ENCODE results near the gene PSTPIP2.
"Not testable (repeated sequence)": the region's sequence is repeated elsewhere in the genome, so short reads cannot be mapped to it uniquely, and the experiment has no call there.

The PSTPIP2 gene

DNA sequence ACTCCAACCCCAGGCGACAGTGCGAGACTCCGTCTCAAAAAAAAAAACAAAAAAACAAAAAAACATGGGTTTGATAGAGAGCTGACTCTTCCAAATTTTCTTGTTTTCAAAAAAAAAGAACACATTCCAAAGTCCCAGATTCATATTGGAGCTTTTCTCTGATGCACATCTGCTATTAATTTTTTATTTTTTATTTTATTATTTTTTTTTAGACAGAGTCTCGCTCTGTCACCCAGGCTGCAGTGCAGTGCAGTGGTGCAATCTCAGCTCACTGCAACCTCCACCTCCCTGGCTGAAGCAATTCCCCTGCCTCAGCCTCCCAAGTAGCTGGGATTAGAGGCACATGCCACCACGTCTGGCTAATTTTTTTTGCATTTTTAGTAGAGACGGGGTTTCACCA is 79.5 kb downstream of the PSTPIP2 start:
- not testable (repeated sequence) for DNase-seq

DNA sequence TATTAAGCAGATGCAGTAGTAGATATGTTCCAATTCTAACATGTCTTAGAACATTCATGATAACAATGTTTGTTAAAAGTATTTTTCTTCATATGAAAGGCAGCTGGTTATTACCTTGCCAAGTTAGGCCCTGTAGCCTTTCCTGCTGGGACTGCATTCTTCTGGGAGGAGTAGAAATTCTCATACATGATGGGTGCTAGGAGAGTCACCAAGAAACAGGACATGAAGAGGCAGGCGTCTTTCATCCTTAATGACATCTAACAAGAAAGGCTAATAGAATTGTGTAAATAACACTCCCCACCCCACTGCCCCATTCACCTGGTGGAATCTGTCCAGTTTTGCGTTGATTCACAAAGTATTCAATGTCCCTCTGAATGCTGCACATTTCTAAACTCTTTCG is 80.3 kb downstream of the PSTPIP2 start:
- DNase-seq: no peak

DNA sequence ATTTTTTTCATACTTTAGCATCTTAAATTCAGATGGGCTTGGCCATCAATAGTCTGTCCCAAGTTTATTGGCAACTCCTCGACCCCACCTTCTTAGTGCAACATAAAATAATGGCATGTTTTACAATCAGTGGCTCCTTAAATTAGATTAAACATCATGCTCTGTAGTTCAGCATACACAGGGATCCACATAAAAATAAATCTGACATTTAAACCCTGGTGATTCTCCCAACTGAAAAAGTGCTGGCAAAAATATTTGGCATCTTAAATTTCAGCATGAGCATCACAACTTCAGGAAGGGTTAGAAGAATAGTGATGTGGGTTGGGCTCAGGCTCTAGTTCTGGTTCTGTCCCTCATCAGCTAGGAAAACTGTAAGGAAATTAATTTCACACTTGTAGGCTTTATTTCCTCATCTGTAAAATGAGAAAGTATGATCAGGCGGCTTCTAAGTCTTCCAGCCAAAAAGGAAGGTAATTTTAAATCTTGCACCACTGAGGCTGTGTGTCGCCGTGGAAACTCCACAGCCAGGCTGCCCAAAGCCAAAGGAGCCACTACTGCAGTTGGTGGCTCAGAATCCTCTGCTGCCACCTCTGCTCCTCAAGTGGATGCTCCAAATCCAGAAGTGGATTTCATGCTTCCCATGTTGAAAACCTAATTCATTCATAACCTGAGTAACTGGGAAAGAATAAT is 87.4 kb downstream of the PSTPIP2 start:
- DNase-seq: no peak

DNA sequence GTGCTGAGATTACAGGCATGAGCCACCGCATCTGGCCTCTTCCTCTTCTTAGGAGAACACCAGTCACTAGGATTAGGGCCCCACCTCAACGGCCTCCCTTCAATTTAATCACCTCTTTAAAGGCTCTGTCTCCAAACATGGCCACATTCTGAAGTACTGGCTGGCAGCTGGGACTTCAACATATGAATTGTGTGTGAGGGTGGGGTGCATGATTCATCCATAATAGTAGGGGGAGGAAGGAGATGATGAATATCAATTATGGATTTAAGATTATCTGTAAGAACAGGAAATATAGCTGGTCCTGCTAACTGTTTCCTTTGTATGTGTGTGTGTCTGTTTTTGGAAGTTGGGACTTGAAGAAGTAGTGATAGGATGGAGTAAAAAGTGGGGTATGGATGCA is 90.2 kb downstream of the PSTPIP2 start:
- no peak for DNase-seq

DNA sequence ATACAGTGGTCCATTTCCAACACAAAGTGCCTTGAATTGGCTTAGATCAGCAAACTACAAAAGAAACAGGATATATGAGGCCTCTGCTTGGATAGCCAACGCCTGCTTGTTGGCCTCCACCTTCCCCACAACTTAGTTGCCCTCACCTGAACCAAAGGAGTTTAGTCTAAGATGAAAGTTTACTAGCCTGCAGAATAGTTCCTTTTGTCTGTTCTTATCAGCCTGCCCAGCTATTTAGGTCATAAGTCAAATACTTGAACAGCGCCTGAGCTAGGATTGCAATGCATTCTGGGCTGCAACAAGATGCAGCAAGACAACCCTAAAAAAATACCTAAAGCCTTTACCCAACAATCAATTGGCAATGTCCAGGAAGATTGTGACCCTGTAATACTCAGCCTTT is 91.8 kb downstream of the PSTPIP2 start:
- DNase-seq: no peak

DNA sequence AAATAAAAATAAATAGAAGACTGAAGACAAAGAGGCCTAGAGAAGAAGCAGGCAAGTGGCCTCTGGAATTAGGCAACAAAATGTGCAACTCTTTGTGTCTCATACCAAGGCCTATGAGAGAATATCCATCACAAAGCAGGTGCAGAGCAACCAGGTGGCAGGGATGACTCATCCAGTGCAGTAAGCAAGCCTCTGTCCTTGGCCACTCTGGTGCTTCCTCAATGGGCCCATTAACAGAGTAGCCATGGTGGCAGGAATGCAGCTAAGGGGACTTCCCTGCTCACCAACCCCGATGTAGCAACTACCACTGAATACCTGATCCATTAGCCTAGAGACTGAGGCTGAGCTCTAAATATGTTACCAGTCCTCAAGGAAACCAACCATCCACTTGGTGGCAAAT is 94.0 kb downstream of the PSTPIP2 start:
- no peak for DNase-seq

DNA sequence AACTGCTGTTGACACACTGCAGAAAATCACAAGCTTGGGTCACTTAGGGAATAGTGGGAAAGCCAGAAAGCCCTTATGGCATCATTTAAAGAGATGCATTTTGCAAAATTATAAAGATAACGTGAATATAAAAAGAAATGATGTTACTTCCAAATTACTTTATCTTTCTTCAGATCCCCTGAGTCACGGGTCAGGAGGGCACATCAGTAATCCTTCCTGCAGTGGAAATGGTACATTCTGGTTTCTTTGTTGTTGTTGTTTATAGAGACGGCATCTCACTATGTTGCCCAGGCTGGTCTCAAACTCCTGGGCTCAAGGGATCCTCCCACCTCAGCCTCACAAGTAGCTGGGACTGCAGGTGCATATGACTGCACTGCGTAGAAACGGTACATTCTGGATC is 95.1 kb downstream of the PSTPIP2 start:
- no peak for DNase-seq

DNA sequence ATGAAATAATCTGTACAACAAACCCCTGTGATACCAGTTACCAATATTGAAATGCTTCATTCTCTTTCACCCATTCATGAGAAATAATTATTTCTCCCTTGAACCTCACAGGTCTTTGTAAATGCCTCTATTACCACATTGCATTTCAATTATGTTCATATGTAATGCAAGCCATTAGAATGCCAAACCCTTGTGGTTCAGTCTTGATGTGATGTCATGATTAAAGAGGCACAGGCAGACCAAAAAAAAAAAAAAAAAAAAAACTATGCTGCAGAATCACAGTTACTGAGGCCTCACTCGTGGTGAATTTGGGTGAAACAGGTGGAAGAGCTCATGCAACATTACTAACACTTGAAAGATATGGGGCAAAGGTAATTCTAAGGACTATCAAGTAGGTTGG is 95.5 kb downstream of the PSTPIP2 start:
- DNase-seq: no peak

DNA sequence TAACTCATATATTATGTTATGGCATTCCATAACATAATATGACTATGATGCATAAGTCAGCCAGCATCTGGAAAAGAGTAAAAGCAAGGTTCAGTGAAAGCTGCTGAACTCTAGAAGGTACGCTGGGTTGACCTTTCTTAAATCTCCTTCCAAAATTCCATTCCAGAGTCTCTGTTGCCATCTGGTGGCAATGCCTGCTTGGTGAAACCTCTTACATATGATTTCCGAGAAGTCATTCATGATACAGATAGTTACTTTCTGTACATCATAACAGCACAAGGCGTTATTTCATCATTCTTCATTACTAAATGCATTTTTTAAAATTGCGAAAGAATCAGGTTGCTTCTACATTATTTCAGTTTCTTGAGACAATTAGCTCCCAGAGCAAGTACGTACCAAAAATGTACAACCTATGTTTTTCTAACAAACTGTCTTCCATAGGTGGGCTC is 97.9 kb downstream of the PSTPIP2 start:
- peak in 28 of 51 donors; percentile 0 to 60 (median 10) for DNase-seq

DNA sequence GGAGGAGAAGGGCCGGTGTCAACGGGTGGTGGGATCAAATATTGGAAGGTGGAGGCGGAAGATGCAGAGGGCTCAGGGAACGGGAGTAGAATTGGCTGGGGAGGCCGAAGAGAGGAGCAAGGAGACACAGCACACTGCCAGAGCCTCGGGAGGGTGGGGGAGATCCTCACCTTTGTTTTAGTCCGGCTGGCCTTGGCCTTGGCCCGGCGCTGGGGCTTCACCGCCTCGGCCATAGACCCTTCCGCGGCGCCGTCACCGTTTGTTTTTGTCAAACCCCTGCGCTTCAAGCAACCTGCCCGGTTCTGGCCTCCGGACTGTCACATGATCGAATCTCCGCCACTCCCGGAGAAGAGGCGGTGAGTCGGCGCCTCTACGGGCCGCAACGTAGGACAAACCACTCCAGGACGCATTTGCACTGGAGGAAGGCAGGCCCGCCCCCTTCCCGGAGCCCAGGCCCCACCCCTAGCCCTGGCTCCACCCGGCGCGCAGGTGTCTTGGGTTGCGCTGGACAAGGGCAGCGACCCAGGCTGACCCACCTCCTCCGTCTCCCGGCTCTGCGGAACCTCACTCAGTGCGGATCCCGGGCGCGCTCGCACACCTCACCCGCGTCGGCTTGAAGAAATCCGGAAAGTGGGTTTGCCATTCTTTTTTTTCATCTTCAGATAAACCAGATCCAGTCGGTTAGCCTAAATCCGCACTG is 104.9 kb downstream of the PSTPIP2 start, which contains the start of gene EPG5:
Gene EPG5 (minus strand): TSS at position 323 of the 700 bp plus-strand sequence. CDS start 90 bp downstream, at position 233.
- peak; percentile 55 to 95 (median 90) for DNase-seq

DNA sequence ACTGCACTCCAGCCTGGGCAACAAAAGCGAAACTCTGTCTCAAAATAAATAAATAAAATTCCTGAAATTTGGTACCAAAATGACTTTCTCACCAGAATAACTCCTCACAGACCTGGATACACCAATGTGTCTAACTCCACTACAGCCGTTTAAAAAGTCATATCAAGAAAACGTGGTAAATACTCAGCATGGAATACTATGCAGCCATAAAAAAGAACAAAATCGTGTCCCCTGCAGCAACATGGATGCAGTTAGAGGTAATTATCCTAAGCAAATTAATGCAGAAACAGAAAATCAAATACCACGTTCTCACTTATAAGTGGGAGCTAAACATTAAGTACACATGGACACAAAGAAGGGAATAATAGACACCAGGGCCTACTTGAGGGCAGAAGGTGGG is 107.1 kb downstream of the PSTPIP2 start:
- not testable (repeated sequence) for DNase-seq

DNA sequence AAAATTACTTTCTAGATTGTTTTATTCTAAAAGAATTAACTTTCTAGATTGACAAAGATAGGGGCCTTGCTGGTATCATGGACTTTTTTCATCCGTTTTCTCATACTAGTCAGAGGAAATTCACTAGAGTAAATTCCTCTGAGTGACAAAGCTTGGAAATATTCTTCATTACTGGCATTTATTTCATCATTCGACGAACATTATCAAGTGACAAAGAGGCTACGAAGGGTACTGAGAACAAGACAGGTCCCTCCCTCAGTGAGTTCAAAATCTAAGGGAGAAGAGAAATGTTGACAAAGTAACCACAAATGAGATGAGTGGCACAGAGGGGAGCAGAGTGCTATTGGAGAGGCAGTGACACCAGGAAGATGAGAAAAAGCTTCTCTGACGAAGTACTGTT is 109.2 kb downstream of the PSTPIP2 start:
- DNase-seq: no peak

DNA sequence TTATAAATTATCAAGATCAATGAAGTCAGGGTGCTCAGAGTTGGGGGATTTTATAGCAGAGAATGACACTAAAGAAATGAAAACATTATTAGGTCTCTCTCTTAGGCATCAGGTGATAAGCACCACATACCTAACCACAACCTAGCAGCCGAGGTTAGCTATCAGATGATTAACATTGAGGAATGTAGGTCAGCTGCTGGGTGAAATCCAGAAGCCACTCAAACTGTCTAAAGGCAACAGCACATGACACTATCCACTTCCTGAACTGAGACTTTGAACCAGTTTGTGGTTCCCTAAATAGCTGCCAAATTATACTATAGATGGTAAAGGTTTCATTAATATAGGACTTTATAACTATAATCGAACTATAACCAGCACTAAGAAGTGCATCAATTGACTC is 109.6 kb downstream of the PSTPIP2 start:
- no peak for DNase-seq

DNA sequence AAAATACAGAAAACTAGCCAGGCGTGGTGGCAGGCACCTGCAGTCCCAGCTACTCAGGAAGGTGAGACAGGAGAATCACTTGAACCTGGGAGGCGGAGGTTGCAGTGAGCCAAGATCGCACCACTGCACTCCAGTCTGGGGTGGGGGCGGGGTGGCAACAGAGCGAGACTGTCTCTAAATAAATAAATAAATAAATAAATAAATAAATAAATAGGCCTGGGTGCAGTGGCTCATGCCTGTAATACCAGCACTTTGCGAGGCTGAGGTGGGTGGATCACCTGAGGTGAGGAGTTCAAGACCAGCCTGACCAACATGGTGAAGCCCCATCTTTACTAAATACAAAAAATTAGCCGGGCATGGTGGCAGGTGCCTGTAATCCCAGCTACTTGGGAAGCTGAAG is 112.6 kb downstream of the PSTPIP2 start:
- DNase-seq: not testable (repeated sequence)

DNA sequence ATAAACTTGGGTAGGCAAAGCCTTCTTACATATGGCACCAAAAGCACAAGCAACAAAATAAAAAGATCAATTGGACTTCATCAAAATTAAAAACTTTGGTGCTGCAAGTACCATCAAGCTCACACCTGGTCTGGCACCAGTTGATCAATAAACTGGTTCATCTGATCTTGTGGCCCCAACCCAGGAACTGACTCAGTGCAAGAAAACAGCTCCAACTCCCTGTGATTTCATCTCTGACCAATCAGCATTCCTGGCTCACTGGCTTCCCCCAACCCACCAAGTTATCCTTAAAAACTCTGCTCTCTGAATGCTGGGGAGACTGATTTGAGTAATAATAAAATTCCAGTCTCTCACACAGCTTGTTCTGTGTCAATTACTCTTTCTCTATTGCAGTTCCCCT is 113.3 kb downstream of the PSTPIP2 start:
- no peak for DNase-seq

DNA sequence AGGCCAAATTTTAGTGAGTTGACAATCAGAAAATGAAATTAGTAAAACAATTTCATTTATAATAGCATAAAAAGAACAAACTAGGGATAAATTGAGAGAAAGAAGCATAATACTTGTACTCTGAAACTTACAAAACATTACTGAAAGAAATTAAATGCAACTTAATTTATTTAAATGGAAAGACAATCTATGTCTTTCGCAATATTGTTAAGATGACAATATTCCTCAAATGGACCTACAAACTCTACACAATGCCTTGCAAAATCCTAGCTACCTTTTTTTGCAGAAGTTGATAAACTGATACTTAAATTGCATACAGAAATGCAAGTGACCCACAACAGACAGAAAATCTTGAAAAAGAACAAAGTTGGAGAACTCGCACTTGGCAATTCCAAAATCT is 114.0 kb downstream of the PSTPIP2 start:
- DNase-seq: no peak

DNA sequence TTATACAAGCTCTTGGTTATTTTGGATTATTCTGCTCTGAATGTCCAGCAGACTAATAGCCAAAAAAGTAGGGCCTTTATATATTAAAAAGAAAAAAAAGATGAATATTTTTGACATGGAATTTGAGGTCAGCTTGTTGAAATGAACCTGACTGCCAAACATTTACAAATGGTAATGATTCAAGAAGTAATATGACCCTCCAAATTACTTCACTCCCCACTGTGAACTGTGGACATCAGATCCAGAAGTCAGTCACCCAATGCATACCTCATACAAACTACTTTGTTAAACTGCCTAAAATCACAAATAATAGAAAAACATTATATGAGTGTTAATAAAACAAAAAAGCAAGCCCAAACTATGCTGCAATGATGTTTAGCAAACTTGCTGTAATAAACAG is 115.0 kb downstream of the PSTPIP2 start:
- DNase-seq: no peak

DNA sequence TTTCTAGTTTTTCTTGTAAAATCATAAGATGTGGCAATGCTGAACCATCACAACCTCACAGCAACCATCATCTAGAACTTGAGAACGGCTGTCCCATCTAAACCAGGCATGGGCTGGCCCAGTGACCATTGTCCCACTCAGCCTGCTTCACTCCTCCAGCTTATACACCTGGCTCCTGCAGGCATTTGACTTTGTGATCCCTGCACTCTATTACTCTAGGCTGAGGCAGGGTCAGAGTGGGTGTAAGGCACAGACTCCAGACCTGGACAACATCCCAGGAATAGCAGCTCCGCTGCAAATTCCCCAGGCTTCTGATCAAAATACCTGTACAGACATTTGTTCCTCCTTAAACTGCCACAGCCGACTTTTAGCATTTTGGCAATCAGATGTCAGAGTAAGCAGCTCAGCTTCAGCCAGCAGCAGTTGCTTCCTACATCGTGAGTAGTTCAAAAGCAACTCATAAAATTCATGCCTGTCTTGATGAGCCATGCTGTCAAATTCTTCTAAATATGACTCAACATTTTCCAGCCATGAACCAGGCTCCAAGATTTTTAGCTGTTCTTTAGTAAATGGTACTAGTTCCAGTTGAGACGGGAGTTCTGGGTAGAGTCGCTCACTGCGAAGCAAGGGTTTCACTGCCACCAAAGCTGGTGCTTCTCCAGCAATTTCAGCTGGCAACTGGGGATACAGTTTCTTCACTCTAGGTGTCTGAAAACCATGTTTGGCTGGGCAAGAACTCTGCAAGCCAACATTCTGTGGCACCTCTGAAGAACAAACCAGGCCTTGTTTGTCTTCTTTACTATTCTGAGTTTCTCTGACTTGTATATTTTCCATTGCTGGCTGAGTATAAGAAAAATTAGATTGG is 117.8 kb downstream of the PSTPIP2 start:
- peak in 1 of 51 donors; percentile 3 for DNase-seq

DNA sequence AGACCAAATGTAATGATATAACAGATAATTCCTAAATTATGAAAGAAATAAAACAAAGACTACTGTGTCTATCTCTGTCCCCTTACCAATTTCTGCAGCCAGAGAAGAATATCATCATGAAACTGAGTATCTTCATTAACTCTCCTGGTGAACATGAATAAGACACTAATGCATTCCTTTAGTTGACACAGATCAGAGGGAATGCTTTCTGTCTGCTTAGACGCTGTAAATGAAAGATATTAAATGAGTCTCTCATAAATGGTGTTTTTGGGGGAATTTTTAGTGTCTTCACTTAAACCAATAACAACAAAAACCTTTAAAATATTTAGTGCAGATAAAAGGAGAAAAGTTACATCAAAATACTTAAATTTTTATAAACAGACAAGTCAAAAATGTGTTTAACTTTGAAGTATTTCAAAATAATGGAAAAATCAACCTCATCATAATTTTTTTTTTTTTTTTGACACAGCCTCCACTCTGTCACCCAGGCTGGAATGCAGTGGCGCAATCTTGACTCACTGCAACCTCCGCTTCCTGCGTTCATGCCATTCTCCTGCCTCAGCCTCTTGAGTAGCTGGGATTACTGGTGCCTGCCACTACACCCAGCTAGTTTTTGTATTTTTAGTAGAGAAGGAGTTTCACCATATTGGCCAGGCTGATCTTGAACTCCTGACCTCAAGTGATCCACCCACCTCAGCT is 120.9 kb downstream of the PSTPIP2 start:
- no peak for DNase-seq

DNA sequence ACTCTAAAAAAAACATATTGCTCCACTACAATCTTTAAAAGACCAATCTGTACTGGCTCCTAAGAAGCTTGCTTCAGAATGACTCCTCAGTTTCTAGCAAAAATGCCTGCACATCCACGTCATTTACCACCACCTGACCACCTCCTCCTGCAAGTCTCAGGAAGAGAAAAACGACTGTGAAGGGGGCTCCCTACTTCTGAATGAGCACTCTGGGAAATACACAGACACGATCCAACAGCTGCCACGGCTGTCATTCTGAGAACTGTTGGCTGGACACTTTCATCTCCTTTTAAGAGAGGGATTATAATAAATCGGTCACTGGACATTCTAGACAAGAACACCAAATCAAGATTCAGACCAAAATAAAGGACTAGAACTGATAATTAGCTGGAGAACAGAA is 126.4 kb downstream of the PSTPIP2 start:
- no peak for DNase-seq

DNA sequence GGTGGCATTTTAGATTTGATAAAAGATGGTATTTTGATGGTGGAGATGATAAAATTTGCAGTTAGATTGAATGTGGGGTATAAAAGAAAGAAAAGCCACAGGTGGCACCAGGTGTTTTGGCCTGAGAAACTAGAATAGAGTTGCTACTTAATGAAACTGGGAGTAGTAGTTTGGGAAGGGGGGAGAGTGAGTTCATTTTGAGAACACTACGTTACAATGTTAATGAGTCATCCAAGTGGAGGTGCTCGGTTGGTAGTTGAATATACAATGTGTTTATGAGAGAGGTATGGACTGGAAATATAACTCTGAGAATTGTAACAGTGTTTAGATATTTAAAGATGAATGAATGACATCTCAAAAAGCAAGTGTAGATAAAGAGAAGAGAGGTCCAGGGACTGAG is 131.3 kb downstream of the PSTPIP2 start:
- DNase-seq: no peak

DNA sequence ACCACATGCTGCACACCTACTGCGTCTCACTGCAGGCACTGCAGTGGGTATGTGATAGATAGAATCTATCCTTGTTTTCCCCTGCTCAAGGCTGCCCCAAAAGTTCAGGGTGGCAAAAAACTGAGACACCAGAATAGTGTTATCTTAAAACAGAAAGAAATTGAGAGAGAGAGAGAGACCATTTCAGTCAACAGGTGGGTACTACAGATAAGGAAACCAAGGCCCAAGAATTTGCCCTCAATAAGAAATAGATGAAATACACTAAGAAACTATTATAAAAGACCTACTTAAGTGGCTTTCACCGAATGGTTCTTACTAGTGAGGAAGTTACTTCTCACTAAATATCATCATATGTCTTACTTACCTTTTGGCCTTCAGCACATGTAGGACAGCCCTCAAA is 132.8 kb downstream of the PSTPIP2 start:
- DNase-seq: no peak

Measured in hypothalamus (tissue), 51 donors.